ENCODE results near the gene WDR13. TPM values are rescaled to one million over a fixed set of nuclear protein-coding genes. Genes with fewer than 3 reads are reported as not detected.

The WDR13 gene
- total RNA-seq, 1 experiment from 2014 or later = 46.5 TPM

GRCh38 chrX:48598614-48599013 is 1.3 kb downstream of the WDR13 start:
- no peak for DNase-seq
- intact Hi-C loops (cut with micrococcal nuclease; ENCODE audit: unreplicated experiment) = loop anchor here (1.0 kb wide), 1 partner anchor 24 kb away; the partner anchor contains the start of gene RBM3
- Mint-ChIP-seq H3K4me1 (ENCODE audit: low read depth, unreplicated experiment) (no peaks in the 10 kb centered on the region), H3K9me3 (ENCODE audit: unreplicated experiment) (no peaks in the 10 kb centered on the region), H3K36me3 (ENCODE audit: insufficient read depth, unreplicated experiment) (peaks cover 12% of the 10 kb centered on the region), H3K27me3 (ENCODE audit: insufficient read depth, unreplicated experiment) (no peaks in the 10 kb centered on the region), H3K27ac (ENCODE audit: unreplicated experiment) (no peak overlapping the region), H3K4me3 (ENCODE audit: unreplicated experiment) (peak overlapping the region; percentile 89)
- Histone ChIP-seq H3K4me3 (ENCODE audit: low read depth, low read length) (peak overlapping the region; percentile 5; the same call in 1 of the 2 replicates), H3K4me1 (peaks cover 3% of the 10 kb centered on the region; the same call in 1 of the 2 replicates), H3K27me3 (replicated peaks; ENCODE audit: control insufficient read depth, insufficient read depth, low read length) (no peaks in the 10 kb centered on the region), H3K9me3 (no peaks in the 10 kb centered on the region), H3K36me3 (ENCODE audit: control insufficient read depth, insufficient read depth, low read length) (no peaks in the 10 kb centered on the region; the same call in 1 of the 2 replicates)
- no TSS peak for BruUV-seq (replicated peaks)
- ChIA-PET POLR2A (interaction anchor here (0.6 to 0.7 kb wide), 2 partner anchors 24 to 1055 kb away, joined by 3 to 8 read pairs; partner anchors contain the start of gene RBM3), CTCF (interaction anchor here (1.4 kb wide), 1 partner anchor 33 kb away, joined by 3 read pairs; no protein-coding TSS in a partner anchor)
- TF ChIP-seq CTCF (IDR thresholded peaks at IDR 0.05; ENCODE audit: insufficient read depth in 1 of 2, low read depth in 1 of 2, low read length in 1 of 2, severe bottlenecking in 1 of 2, unreplicated experiment in 1 of 2) = no peak

DNA sequence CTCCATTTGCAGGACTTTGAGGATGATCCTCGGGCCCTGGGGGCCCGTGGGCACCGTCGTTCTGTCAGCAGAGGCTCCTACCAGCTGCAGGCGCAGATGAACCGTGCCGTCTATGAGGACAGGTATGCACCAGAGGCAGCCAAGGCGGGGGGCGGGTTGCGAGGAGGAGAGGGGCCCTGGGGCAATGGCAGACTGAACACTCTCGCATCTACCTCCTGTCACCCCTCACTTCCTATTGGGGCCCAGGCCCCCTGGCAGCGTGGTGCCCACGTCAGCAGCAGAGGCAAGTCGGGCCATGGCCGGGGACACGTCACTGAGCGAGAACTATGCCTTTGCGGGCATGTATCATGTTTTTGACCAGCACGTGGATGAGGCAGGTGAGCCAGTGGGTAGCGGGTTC is 2.0 kb downstream of the WDR13 start:
- intact Hi-C loops (cut with micrococcal nuclease; ENCODE audit: unreplicated experiment) = no loop called here
- H3K4me1 Mint-ChIP-seq (ENCODE audit: low read depth, unreplicated experiment) = no peaks in the 10 kb centered on the region
- H3K4me3 ChIP-seq (ENCODE audit: low read depth, low read length) = no peak overlapping the region
- peaks cover 3% of the 10 kb centered on the region; the same call in 1 of the 2 replicates for H3K4me1 ChIP-seq
- BruUV-seq (replicated peaks) = no TSS peak
- H3K9me3 Mint-ChIP-seq (ENCODE audit: unreplicated experiment) = no peaks in the 10 kb centered on the region
- no peaks in the 10 kb centered on the region for H3K27me3 ChIP-seq (replicated peaks; ENCODE audit: control insufficient read depth, insufficient read depth, low read length)
- no peak overlapping the region for H3K4me3 Mint-ChIP-seq (ENCODE audit: unreplicated experiment)
- H3K36me3 Mint-ChIP-seq (ENCODE audit: insufficient read depth, unreplicated experiment) = peaks cover 12% of the 10 kb centered on the region
- no peak for DNase-seq
- H3K27me3 Mint-ChIP-seq (ENCODE audit: insufficient read depth, unreplicated experiment) = no peaks in the 10 kb centered on the region
- ChIA-PET POLR2A (no interaction called here), CTCF (no interaction called here)
- H3K36me3 ChIP-seq (ENCODE audit: control insufficient read depth, insufficient read depth, low read length) = no peaks in the 10 kb centered on the region; the same call in 1 of the 2 replicates
- no peak for TF ChIP-seq CTCF (IDR thresholded peaks at IDR 0.05; ENCODE audit: insufficient read depth in 1 of 2, low read depth in 1 of 2, low read length in 1 of 2, severe bottlenecking in 1 of 2, unreplicated experiment in 1 of 2)
- H3K9me3 ChIP-seq = no peaks in the 10 kb centered on the region
- no peak overlapping the region for H3K27ac Mint-ChIP-seq (ENCODE audit: unreplicated experiment)

DNA sequence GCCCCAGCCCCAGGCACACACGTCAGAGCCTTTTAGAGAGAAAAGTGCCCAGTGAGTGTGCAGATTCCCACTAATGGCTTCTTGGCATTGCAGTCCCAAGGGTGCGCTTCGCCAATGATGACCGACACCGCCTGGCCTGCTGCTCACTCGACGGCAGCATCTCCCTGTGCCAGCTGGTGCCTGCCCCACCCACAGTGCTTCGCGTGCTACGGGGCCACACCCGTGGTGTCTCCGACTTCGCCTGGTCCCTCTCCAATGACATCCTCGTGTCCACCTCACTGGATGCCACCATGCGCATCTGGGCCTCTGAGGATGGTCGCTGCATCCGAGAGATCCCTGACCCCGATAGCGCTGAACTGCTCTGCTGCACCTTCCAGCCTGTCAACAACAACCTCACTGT is 2.9 kb downstream of the WDR13 start:
- DNase-seq = no peak
- CTCF ChIA-PET = no interaction called here
- Mint-ChIP-seq H3K4me3 (ENCODE audit: unreplicated experiment) (no peak overlapping the region), H3K36me3 (ENCODE audit: insufficient read depth, unreplicated experiment) (peaks cover 12% of the 10 kb centered on the region), H3K9me3 (ENCODE audit: unreplicated experiment) (no peaks in the 10 kb centered on the region), H3K27ac (ENCODE audit: unreplicated experiment) (no peak overlapping the region), H3K4me1 (ENCODE audit: low read depth, unreplicated experiment) (no peaks in the 10 kb centered on the region), H3K27me3 (ENCODE audit: insufficient read depth, unreplicated experiment) (no peaks in the 10 kb centered on the region)
- no TSS peak for BruUV-seq (replicated peaks)
- Histone ChIP-seq H3K27me3 (replicated peaks; ENCODE audit: control insufficient read depth, insufficient read depth, low read length) (no peaks in the 10 kb centered on the region), H3K4me3 (ENCODE audit: low read depth, low read length) (no peak overlapping the region), H3K4me1 (peaks cover 3% of the 10 kb centered on the region; the same call in 1 of the 2 replicates), H3K9me3 (no peaks in the 10 kb centered on the region), H3K36me3 (ENCODE audit: control insufficient read depth, insufficient read depth, low read length) (no peaks in the 10 kb centered on the region; the same call in 1 of the 2 replicates)
- TF ChIP-seq CTCF (IDR thresholded peaks at IDR 0.05; ENCODE audit: insufficient read depth in 1 of 2, low read depth in 1 of 2, low read length in 1 of 2, severe bottlenecking in 1 of 2, unreplicated experiment in 1 of 2) = no peak
- intact Hi-C loops (cut with micrococcal nuclease; ENCODE audit: unreplicated experiment) = no loop called here
- POLR2A ChIA-PET = no interaction called here

Measured in Caco-2 (cell line).